GM12892 (cell line): ENCODE data around the gene PMEL.

Source experiments
- POLR2A ChIP-seq: IDR thresholded peaks from 2 replicates; pipeline ENCODE4 v1.6.1; 2011; ENCODE audit warnings: low read depth, low read length, control low read depth
- POLR2AphosphoS5 ChIP-seq: IDR thresholded peaks from 2 replicates; pipeline ENCODE4 v1.6.1; 2011; ENCODE audit warnings: low read depth, low read length, control low read depth
- TAF1 ChIP-seq: IDR thresholded peaks from 2 replicates; pipeline ENCODE4 v1.6.1; 2011; ENCODE audit warnings: low read depth, mild to moderate bottlenecking, control low read depth, low read length, borderline replicate concordance

DNA sequence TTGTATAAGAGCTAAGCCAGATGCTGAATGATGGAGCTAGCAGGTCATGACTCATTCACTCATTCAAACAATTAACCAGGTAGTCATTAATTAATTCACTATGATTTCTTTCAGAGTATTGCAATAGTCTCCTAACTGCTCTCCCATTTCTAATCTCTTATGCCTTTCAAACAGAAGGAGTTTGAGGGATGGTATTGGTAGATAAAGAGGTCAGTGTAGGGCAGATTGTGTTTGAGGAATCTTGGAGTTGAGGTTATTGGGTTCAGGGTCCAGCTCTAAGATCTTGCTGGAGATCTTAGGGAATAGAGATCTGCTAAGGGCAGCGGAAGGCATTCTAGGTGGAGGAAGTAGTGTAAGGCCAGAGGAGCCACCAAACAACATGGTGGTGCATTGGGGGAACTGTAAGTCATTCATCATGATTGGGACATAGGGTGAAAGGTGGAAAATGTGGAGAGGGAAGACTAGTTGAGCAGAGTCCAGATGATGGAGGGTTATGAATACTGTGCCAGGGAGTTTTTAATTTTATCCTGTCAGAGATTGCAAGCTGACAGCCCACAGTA is 23.2 kb downstream of the PMEL start:
- no peak for TF ChIP-seq POLR2A
- TF ChIP-seq TAF1 = no peak
- no peak for TF ChIP-seq POLR2AphosphoS5
